ENCODE results near the gene SLC17A3.

The SLC17A3 gene

DNA sequence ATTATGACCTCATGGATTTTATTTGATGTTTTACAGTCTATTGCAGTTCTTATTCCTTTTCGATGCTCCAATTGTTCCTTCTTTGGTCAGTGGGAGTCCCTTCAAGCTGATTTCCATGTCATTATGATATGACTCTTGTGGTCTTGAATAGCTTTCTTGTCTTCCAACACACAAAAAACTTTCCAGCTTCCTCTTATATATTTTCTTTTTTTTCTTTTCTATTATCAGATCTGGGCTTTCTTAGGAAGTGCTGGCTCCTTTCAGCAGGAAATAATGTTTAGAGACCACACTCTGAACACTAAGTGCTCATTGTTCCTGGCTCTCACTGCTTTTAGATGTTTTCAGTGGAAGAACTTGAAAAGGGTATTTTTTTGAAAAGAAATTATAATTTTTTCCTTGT, 39.1 kb downstream of the SLC17A3 start:
- no peak for DNase-seq

DNA sequence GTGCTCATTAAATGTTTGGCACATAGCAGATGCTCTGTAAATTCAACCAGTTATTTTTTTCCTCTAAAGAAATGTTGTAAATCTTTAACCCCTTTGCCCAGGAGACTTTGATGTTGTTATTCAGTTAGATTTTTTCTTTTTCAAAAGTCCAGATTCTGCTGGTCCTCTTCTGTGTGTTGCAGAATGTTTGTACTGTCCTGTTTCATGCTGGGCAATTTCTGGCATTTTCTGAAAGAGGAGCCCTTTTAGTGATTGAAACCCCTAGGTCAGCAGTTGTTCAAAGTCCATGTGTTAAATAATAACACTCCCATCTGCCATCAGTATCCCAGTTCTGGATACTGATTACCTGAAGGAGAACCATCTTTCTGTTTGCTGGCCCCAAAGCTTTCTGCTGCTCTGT, 40.9 kb downstream of the SLC17A3 start:
- DNase-seq, result no peak

DNA sequence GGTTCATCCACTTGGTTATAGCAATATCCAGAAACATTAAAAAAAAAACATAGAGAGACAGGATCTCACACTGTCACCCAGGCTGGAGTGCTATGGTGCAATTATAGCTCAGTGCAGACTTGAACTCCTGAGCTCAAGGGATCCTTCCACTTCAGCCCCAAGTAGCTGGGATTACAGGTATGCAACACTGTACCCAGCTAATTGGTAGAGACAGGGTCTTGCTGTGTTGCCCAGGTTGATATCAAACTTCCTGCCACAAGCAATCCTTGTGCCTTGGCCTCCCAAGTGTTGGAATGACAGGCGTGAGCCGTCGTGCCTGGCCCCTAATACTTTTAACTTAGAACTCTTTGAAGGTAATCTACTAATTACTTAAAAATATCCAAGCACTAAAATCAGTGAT, 41.4 kb downstream of the SLC17A3 start:
- no peak for DNase-seq

DNA sequence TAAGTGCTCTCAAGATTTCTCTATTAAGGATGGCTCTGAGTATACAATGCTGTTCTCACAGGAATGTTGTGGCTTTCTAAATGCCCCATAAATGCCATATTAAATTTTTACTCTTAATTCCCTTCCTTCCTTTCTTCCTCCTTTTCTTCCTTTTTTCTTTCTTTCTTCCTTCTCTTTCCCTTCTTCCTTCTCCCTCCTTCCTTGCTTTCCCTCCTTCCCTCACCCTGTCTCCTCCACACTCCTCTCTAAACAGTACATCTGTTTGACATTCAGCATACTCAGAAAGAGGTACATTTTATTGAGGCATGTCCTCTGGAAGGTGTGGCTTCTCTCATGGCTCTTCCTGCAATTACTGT, 41.8 kb downstream of the SLC17A3 start:
- no peak for DNase-seq

DNA sequence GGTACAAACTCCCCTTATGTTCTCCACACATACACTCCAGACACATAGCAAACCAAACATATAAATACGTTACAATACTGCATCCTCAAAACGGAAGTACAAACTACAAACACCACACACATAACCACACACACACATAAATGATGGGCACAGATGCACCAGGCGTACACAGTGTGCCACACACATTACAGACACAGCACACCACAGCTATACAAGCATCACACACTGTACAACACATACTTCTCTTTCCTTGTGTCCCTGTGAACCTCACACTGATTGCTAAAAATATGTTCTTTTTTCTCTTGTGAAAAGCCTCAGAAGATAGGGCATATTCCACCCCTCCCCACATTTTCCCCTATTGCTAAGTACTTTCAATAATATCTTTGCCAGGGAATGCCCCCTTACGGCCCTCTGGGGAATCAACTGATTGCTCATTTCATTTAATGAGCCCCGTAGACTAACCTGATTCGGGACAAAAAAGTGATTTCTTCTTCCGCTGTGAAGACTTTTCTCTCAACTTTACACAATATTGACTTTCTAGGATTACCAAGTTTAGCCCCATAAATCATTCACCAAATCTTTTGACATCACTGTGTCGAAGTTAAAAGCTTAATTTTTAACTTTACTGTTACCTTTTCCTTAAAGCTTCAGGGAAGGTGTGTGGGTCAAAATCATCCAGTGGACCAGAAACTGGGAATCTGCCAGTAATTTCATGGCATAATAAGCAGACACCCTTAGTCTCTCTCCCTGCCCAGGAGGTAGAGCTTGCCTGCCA, 42.3 kb downstream of the SLC17A3 start, which contains the start of gene SLC17A1:
SLC17A1 (minus strand) TSS at position 521 of the 775 bp plus-strand sequence. CDS start 1,495 bp downstream, outside the sequence.
- no peak for DNase-seq

DNA sequence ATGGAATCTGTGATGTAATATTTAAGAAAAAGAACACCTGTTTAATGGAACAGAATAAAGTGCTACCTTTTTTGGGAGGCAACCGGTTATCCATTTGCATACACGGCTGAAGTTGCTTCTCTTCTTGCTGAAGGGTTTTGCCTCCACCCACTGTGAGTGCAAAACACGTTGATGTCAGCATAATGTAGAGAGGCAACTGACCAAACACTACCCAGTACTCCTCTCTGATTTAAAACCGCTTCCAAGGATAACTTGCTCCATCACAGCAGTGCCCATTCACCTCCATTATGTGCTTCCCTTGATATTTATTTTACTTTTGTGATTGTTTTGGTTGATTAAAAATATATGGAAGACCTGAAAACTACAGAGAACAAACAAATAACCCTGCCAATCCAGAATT, 43.6 kb downstream of the SLC17A3 start:
- no peak for DNase-seq

DNA sequence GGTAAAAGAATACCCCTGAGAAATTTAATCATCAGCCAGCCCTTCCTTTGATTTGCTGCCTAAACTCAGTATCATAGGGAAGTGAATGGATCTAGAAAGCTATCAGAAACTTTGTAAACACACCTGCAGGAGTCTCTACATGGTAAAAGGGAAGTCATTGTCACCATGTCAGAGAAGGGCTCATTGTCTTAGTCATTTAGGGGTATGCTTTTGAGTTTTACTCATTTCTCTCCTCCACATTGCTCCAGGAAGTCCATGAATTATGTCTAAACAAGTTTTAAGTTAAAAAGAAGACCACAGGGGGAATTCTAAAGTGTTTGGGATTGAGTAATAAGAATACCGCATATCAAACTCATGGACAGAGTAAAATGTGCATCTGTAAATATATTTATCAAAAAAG, 44.7 kb downstream of the SLC17A3 start:
- no peak for DNase-seq

DNA sequence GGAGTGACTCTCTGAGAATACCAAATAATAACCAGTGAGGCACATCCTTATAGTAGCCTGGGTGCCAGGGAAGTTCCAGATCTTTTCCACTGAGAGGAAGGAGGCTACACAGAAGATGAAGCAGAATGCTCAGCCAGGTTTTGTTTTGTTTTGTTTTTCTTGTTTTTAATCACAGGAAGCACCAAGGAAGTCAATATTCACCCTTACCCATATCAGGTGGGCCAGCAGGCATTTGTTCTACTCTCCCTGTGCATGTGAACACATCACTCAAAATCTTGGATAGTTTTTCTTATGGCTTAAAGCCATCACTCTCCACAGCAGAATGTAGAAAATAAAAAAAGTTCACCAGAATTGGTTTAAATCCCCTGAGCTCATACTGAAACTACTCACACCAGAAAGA, 52.7 kb downstream of the SLC17A3 start:
- no peak for DNase-seq

DNA sequence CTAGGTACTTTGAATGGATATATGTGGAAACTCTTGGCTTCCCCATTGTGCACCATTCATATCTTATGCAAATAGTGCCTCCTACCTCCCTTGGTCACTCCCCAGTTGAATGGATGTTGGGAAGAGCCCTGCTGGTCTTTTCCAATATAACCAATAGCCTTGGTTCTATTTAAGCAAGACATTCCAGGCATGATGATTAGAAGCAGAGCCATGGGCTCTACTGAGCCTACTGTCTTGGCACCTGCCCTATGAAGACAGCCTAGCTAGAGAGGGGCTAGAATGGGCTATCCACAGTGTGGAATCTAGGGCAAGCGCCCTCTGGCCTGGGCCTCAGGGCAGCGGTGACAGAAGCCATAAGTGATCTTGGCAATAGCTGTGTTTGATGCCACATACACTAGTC, 57.8 kb downstream of the SLC17A3 start:
- DNase-seq, result no peak

DNA sequence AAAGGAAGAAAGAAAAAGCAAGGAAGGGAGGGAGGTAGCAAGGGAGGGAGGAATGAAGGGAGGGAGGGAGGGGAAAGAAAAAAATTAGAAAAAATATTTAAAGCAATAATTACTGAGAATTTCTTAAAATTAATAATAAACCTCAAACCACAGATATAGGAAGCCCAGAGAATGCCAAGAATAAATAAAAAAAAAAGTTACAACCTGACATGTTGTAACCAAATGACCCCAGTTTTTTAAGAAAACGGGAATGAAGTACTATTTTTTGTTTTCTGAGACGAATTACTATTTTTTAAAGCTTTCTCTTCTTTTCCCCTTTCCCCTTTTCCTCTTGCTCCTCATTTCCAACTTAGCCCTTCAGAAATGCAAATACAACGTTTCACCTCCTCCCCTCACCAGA, 58.8 kb downstream of the SLC17A3 start:
- no peak for DNase-seq

DNA sequence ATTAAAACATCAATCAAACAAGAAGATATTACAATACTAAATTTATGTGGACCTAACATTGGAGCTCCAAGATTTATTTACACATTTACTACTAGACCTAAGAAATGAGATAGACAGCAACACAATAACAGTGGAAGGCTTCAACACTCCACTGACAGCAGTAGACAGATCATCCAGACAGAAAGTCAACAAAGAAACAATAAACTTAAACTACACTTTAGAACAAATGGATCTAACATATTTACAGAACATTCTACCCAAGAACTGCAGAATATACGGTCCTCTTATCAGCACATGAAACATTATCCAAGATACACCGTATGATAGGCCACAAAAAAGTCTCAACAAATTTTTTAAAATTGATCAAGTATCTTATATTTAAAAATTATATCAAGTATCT, 69.2 kb downstream of the SLC17A3 start:
- no peak for DNase-seq

DNA sequence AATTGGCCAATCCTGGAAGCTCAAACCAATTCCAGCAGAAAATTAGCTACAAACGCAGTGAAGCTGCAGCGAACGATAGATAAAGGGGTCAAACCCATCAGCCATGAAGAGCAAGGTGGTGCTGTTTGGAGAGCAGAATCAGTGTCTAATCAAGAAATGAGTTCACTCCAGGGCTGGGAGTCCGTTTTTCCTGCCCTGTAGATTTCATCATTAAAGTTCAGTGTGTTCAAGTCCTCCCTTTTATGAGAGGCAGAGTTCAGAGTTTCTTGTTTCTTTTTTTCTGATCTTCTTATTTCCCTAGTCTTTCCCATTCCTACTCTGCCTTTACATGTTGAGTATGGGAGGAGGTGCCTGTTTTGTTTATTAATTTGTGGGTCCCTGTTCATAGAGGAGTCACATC, 72.6 kb downstream of the SLC17A3 start:
- peak; percentile 5 for DNase-seq
